Keratinocyte (primary cell): ENCODE measurements around the gene C21orf91. TPM values are rescaled to one million over a fixed set of nuclear protein-coding genes. Genes with fewer than 3 reads are reported as not detected.

Experiments
- DNase-seq: peaks from one replicate; pipeline ENCODE4 v3.0.0-alpha.2; 2011; ENCODE audit warnings: low read depth, missing footprints, low spot score
- FAIRE-seq: peaks from 2 replicates; lab custom pipeline; 2011; peaks lifted over from hg19 to GRCh38; lab: Jason Lieb, UNC
- H2AFZ ChIP-seq: 2 replicates; pipeline ENCODE4 v1.6.0; 2012; ENCODE audit warnings: low read length, control low read depth, inconsistent platforms; ENCODE audit not compliant: control insufficient read depth
- H3K27ac ChIP-seq: 2 replicates; pipeline ENCODE4 v1.5.1; 2011; ENCODE audit warnings: low read length; ENCODE audit not compliant: control insufficient read depth, insufficient read depth
- H3K27me3 ChIP-seq: 3 replicates; pipeline ENCODE4 v1.6.0; 2011; ENCODE audit warnings: low read length; ENCODE audit not compliant: control insufficient read depth, insufficient read depth; ENCODE audit errors: extremely low read depth
- H3K36me3 ChIP-seq, 2 experiments: 2 replicates in 1 of 2; 3 replicates in 1 of 2; pipeline ENCODE4 v1.5.1; 2011; ENCODE audit warnings: low read length in 2 of 2, mild to moderate bottlenecking in 1 of 2; ENCODE audit not compliant: control insufficient read depth in 2 of 2, insufficient read depth in 2 of 2; ENCODE audit errors: extremely low read depth in 1 of 2
- H3K4me1 ChIP-seq: 3 replicates; pipeline ENCODE4 v1.5.1; 2011; ENCODE audit warnings: low read length; ENCODE audit not compliant: control insufficient read depth, insufficient read depth; ENCODE audit errors: extremely low read depth
- H3K4me2 ChIP-seq: 3 replicates; pipeline ENCODE4 v1.6.0; 2011; ENCODE audit warnings: low read depth, low read length; ENCODE audit not compliant: control insufficient read depth, insufficient read depth; ENCODE audit errors: extremely low read depth
- H3K4me3 ChIP-seq, 3 experiments: fragments of 200-600 bp in 1 of 3; sonication (generic) in 1 of 3; 2 replicates in 2 of 3; 3 replicates in 1 of 3; pipeline ENCODE4 v1.5.1; 2011 to 2016; ENCODE audit warnings: low read length in 3 of 3, mild to moderate bottlenecking in 3 of 3, control low read depth in 2 of 3, inconsistent platforms in 1 of 3, low read depth in 1 of 3, mixed read lengths in 1 of 3, mixed run types in 1 of 3, moderate library complexity in 1 of 3; ENCODE audit not compliant: control insufficient read depth in 2 of 3, insufficient read depth in 2 of 3; ENCODE audit errors: extremely low read depth in 1 of 3
- H3K79me2 ChIP-seq: 2 replicates; pipeline ENCODE4 v1.6.0; 2012; ENCODE audit warnings: low read length; ENCODE audit not compliant: control insufficient read depth, insufficient read depth
- H3K9ac ChIP-seq: 3 replicates; pipeline ENCODE4 v1.6.0; 2011; ENCODE audit warnings: low read length; ENCODE audit not compliant: control insufficient read depth, insufficient read depth; ENCODE audit errors: extremely low read depth
- H3K9me1 ChIP-seq: 3 replicates; pipeline ENCODE4 v1.6.0; 2011; ENCODE audit warnings: low read length; ENCODE audit not compliant: control insufficient read depth, insufficient read depth; ENCODE audit errors: extremely low read depth
- H3K9me3 ChIP-seq: 2 replicates; pipeline ENCODE4 v1.5.1; 2012; ENCODE audit warnings: low read depth, low read length; ENCODE audit not compliant: control insufficient read depth
- H4K20me1 ChIP-seq: 3 replicates; pipeline ENCODE4 v1.6.0; 2011; ENCODE audit warnings: low read length; ENCODE audit not compliant: control insufficient read depth, insufficient read depth; ENCODE audit errors: extremely low read depth
- CTCF ChIP-seq, 3 experiments: IDR thresholded peaks in 1 of 3; conservative IDR thresholded peaks in 1 of 3; optimal IDR thresholded peaks in 1 of 3; 2 replicates in 2 of 3; 3 replicates in 1 of 3; pipeline versions ENCODE3 to v1.5.1; 2011; ENCODE audit warnings: low read length in 3 of 3, mild to moderate bottlenecking in 3 of 3, moderate library complexity in 2 of 3, control low read depth in 1 of 3, inconsistent platforms in 1 of 3; ENCODE audit not compliant: insufficient read depth in 2 of 3; ENCODE audit errors: extremely low read depth in 1 of 3
- EZH2 ChIP-seq: IDR thresholded peaks from one replicate; pipeline ENCODE4 v1.6.1; 2012; ENCODE audit warnings: inconsistent platforms, mild to moderate bottlenecking, low read length, moderate library complexity
- dilution Hi-C: fragments of 300-500 bp; cut with MboI; formaldehyde crosslinking; loops from one replicate; pipeline ENCODE4 v1.7.0; 2020; ENCODE audit warnings: low sequenced_read_pairs; ENCODE audit not compliant: extremely low pct_ligation_motif_present
- polyA plus RNA-seq, 5 experiments: library from polyadenylated mRNA; depleted of rRNA in 3 of 5; stranded (reverse) in 3 of 5; stranded (forward) in 1 of 5; unstranded in 1 of 5; fragments of >200 nt; gene quantifications; 1 replicate in 1 of 5; 2 replicates in 3 of 5; 3 replicates in 1 of 5; pipeline versions ENCODE4 v1.2.1 to v1.2.3, GENCODE V29; 2011 to 2012; ENCODE audit warnings: missing spikeins in 2 of 5, low read depth in 1 of 5, low replicate concordance in 1 of 5

Gene C21orf91
- polyA plus RNA-seq, 1 donor (not counting 4 experiments of a cell fraction or from before 2014, with no cell fraction given): 28.2 TPM

- DNase-seq: no peak
- no peaks in the 10 kb centered on the region for H3K9me3 ChIP-seq
- no peaks in the 10 kb centered on the region for H3K4me1 ChIP-seq
- H3K79me2 ChIP-seq: no peaks in the 10 kb centered on the region
- no peak for TF ChIP-seq EZH2
- TF ChIP-seq CTCF (optimal IDR thresholded peaks at IDR 0.05 in 1 of 3, IDR thresholded peaks at IDR 0.05 in 1 of 3, conservative IDR thresholded peaks at IDR 0.05 in 1 of 3; ENCODE audit: extremely low read depth in 1 of 3, insufficient read depth in 2 of 3, low read length in 3 of 3): no peak
- H3K4me3 ChIP-seq: no peak overlapping the region
- dilution Hi-C loops: no loop called here
- H3K4me2 ChIP-seq: no peak overlapping the region
- H2AFZ ChIP-seq: no peak overlapping the region
- no peaks in the 10 kb centered on the region for H3K27me3 ChIP-seq
- H3K36me3 ChIP-seq: no peaks in the 10 kb centered on the region
- no peak for FAIRE-seq
- H3K9ac ChIP-seq: no peak overlapping the region
- no peaks in the 10 kb centered on the region for H3K9me1 ChIP-seq
- H4K20me1 ChIP-seq: no peaks in the 10 kb centered on the region
- H3K27ac ChIP-seq: no peak overlapping the region
These were observed 10.3 kb upstream of the C21orf91 start for GRCh38 chr21:17829472-17829871.

GRCh38 chr21:17828223-17828622, 9.1 kb upstream of the C21orf91 start:
- H4K20me1 ChIP-seq: no peaks in the 10 kb centered on the region
- H3K4me1 ChIP-seq: no peaks in the 10 kb centered on the region
- no peak for TF ChIP-seq EZH2
- no peak for TF ChIP-seq CTCF (optimal IDR thresholded peaks at IDR 0.05 in 1 of 3, IDR thresholded peaks at IDR 0.05 in 1 of 3, conservative IDR thresholded peaks at IDR 0.05 in 1 of 3; ENCODE audit: extremely low read depth in 1 of 3, insufficient read depth in 2 of 3, low read length in 3 of 3)
- no peak overlapping the region for H3K27ac ChIP-seq
- no peaks in the 10 kb centered on the region for H3K79me2 ChIP-seq
- no peaks in the 10 kb centered on the region for H3K36me3 ChIP-seq
- no peak overlapping the region for H3K9ac ChIP-seq
- DNase-seq (no peak), FAIRE-seq (no peak)
- H2AFZ ChIP-seq: no peak overlapping the region
- dilution Hi-C loops: no loop called here
- no peaks in the 10 kb centered on the region for H3K9me1 ChIP-seq
- H3K9me3 ChIP-seq: no peaks in the 10 kb centered on the region
- no peak overlapping the region for H3K4me2 ChIP-seq
- no peaks in the 10 kb centered on the region for H3K27me3 ChIP-seq
- H3K4me3 ChIP-seq: no peak overlapping the region
